Measurements from ENCODE around the gene PFKFB2.

- TF ChIP-seq SMC3 (conservative IDR thresholded peaks at IDR 0.05; ENCODE audit: poor library complexity) (no peak), CTCF (IDR thresholded peaks at IDR 0.05; ENCODE audit: poor library complexity, severe bottlenecking) (no peak)
Measured at GRCh38 chr1:207019161-207019560, 33.9 kb upstream of the PFKFB2 start.
